HepG2 (cell line): ENCODE measurements around the gene TTC32. TPM values are rescaled to one million over a fixed set of nuclear protein-coding genes. Genes with fewer than 3 reads are reported as not detected.

Source experiments
- ATAC-seq: fragments of 200-7000 bp; cut with Tn5 transposase; 3 replicates; pipeline ENCODE4 v1.9.1; 2020; ENCODE audit warnings: mild to moderate bottlenecking, moderate library complexity
- BruUV-seq: library from RNA; stranded (reverse); fragments of 400-500 nt; replicated peaks from 2 replicates; lab custom pipeline; 2021; lab: Mats Ljungman, UMichigan
- CTCF ChIA-PET: fragments of 300-600 bp; formaldehyde crosslinking; extraction: SDS; loops from one replicate; lab custom pipeline; 2021; ENCODE audit warnings: low total read pairs, inconsistent platforms, low intra/inter-chr PET ratio; lab: Yijun Ruan, JAX
- POLR2A ChIA-PET: fragments of 350-600 bp; sonication (Branson Sonifier 250); formaldehyde crosslinking; loops from one replicate; lab custom pipeline; 2020; ENCODE audit warnings: antibody characterized with exemption, inconsistent platforms; lab: Yijun Ruan, JAX
- DNase-seq: peaks from one replicate; pipeline ENCODE4 v3.0.0-alpha.2; 2015; ENCODE audit warnings: low spot score
- FAIRE-seq: peaks from 3 replicates; lab custom pipeline; 2011; peaks lifted over from hg19 to GRCh38; lab: Jason Lieb, UNC
- H2AFZ ChIP-seq: one replicate; pipeline ENCODE4 v1.6.1; 2011; ENCODE audit warnings: low read length, inconsistent platforms
- H3K27ac ChIP-seq: fragments of 300-600 bp; 3 replicates; pipeline ENCODE4 v1.8.0; 2011; ENCODE audit warnings: mixed run types, mild to moderate bottlenecking, mixed read lengths, low read length, inconsistent platforms; ENCODE audit not compliant: insufficient read depth; ENCODE audit errors: extremely low read length
- H3K27me3 ChIP-seq, 2 experiments: fragments of 200-600 bp in 1 of 2; 2 replicates in 1 of 2; 3 replicates in 1 of 2; pipeline versions ENCODE4 v1.6.0 to v1.8.0; 2011; ENCODE audit warnings: low read length in 2 of 2, mild to moderate bottlenecking in 2 of 2, moderate library complexity in 2 of 2, inconsistent platforms in 1 of 2; ENCODE audit not compliant: insufficient read depth in 2 of 2, control insufficient read depth in 1 of 2
- H3K36me3 ChIP-seq, 2 experiments: fragments of 200-600 bp in 1 of 2; replicated peaks in 1 of 2; 2 replicates in 1 of 2; 3 replicates in 1 of 2; pipeline versions ENCODE4 v1.5.1 to v1.8.0; 2011; ENCODE audit warnings: low read length in 2 of 2, inconsistent platforms in 1 of 2; ENCODE audit not compliant: insufficient read depth in 2 of 2, control insufficient read depth in 1 of 2
- H3K4me1 ChIP-seq: 2 replicates; pipeline ENCODE4 v1.5.1; 2012; ENCODE audit warnings: low read length, inconsistent platforms; ENCODE audit not compliant: insufficient read depth
- H3K4me2 ChIP-seq: 2 replicates; pipeline ENCODE4 v1.6.0; 2011; ENCODE audit warnings: low read depth, low read length, inconsistent platforms
- H3K4me3 ChIP-seq, 3 experiments: fragments of 200-600 bp in 1 of 3; sonication (generic), shearing (Covaris generic) in 1 of 3; replicated peaks in 1 of 3; 2 replicates each; pipeline ENCODE4 v1.5.1; 2011 to 2016; ENCODE audit warnings: low read length in 3 of 3, inconsistent platforms in 2 of 3, low read depth in 2 of 3, mild to moderate bottlenecking in 2 of 3, control low read depth in 1 of 3, mixed read lengths in 1 of 3; ENCODE audit not compliant: insufficient read depth in 1 of 3
- H3K79me2 ChIP-seq: one replicate; pipeline ENCODE4 v1.6.1; 2011; ENCODE audit warnings: low read length, inconsistent platforms; ENCODE audit not compliant: insufficient read depth
- H3K9ac ChIP-seq: 2 replicates; pipeline ENCODE4 v1.6.0; 2011; ENCODE audit warnings: mild to moderate bottlenecking, low read depth, low read length, inconsistent platforms; ENCODE audit not compliant: insufficient read depth
- H3K9me3 ChIP-seq: 2 replicates; pipeline ENCODE4 v1.5.1; 2012; ENCODE audit warnings: mild to moderate bottlenecking, low read length
- H4K20me1 ChIP-seq: 2 replicates; pipeline ENCODE4 v1.6.0; 2011; ENCODE audit warnings: inconsistent platforms, mild to moderate bottlenecking, low read length, moderate library complexity; ENCODE audit not compliant: insufficient read depth
- AKAP8 ChIP-seq: sonication (generic); formaldehyde crosslinking; IDR thresholded peaks from 2 replicates; pipeline ENCODE4 v1.5.1; 2020; ENCODE audit warnings: mild to moderate bottlenecking, missing genetic modification reagents
- FOXC1 ChIP-seq: sonication (generic); formaldehyde crosslinking; IDR thresholded peaks from 2 replicates; pipeline ENCODE4 v1.8.0; 2022; ENCODE audit warnings: mild to moderate bottlenecking, missing genetic modification reagents, borderline replicate concordance
- HNRNPLL ChIP-seq: fragments of 200-400 bp; formaldehyde crosslinking; IDR thresholded peaks from 2 replicates; pipeline ENCODE4 v1.6.1; 2017; ENCODE audit warnings: mild to moderate bottlenecking, low read depth, low read length; ENCODE audit not compliant: poor library complexity, severe bottlenecking
- KAT2B ChIP-seq: fragments of 150-350 bp; IDR thresholded peaks from 2 replicates; pipeline ENCODE4 v1.6.1; 2014; ENCODE audit warnings: low read depth, low read length, borderline replicate concordance
- KLF11 ChIP-seq: IDR thresholded peaks from 2 replicates; pipeline ENCODE4 v1.6.1; 2016; ENCODE audit warnings: missing compliant biosample characterization
- MNT ChIP-seq: fragments of 450-650 bp; IDR thresholded peaks from 2 replicates; pipeline ENCODE4 v1.6.1; 2016
- SAP130 ChIP-seq: IDR thresholded peaks from 2 replicates; pipeline ENCODE4 v1.6.1; 2016; ENCODE audit warnings: low read depth
- SP1 ChIP-seq, 2 experiments: fragments of 450-650 bp in 1 of 2; sonication (generic) in 1 of 2; formaldehyde crosslinking in 1 of 2; IDR thresholded peaks; 2 replicates each; pipeline versions ENCODE4 v1.4.0 to v1.6.1; 2016 to 2020; ENCODE audit warnings: missing genetic modification reagents in 1 of 2
- STAG1 ChIP-seq: sonication (generic); formaldehyde crosslinking; IDR thresholded peaks from 2 replicates; pipeline ENCODE4 v1.4.0; 2020; ENCODE audit warnings: missing genetic modification reagents
- SUZ12 ChIP-seq: fragments of 150-350 bp; IDR thresholded peaks from 2 replicates; pipeline ENCODE4 v1.6.1; 2014; ENCODE audit warnings: low read depth, low read length
- TAF15 ChIP-seq: fragments of 200-400 bp; formaldehyde crosslinking; IDR thresholded peaks from one replicate; pipeline ENCODE4 v1.6.1; 2018; ENCODE audit warnings: mild to moderate bottlenecking, low read depth, low read length; ENCODE audit not compliant: poor library complexity, severe bottlenecking
- THYN1 ChIP-seq: sonication (generic); formaldehyde crosslinking; IDR thresholded peaks from 2 replicates; pipeline ENCODE4 v1.8.1; 2023; ENCODE audit warnings: low read depth, mild to moderate bottlenecking, moderate library complexity, missing genetic modification reagents, borderline replicate concordance
- ZFYVE20 ChIP-seq: sonication (generic); formaldehyde crosslinking; IDR thresholded peaks from 2 replicates; pipeline ENCODE4 v1.8.0; 2023; ENCODE audit warnings: low read depth, mild to moderate bottlenecking, moderate library complexity, missing genetic modification reagents, borderline replicate concordance
- ZKSCAN8 ChIP-seq: IDR thresholded peaks from 2 replicates; pipeline ENCODE4 v1.6.1; 2016; ENCODE audit warnings: borderline replicate concordance, missing genetic modification reagents, missing compliant biosample characterization
- ZMAT3 ChIP-seq: sonication (generic); formaldehyde crosslinking; conservative IDR thresholded peaks from 2 replicates; pipeline ENCODE4 v1.7.0; 2021; ENCODE audit warnings: missing genetic modification reagents
- WGBS: methylation state at CpG from one replicate; pipeline ENCODE4 v1.1.6; 2017; ENCODE audit warnings: low lambda C conversion rate; 5-methylcytosine and 5-hydroxymethylcytosine counted together
- in situ Hi-C: cut with HindIII; loops from 2 replicates; pipeline ENCODE4 v1.10.0; 2017; ENCODE audit warnings: low pct_unique_long_range_greater_than_20kb; ENCODE audit not compliant: extremely low pct_ligation_motif_present
- intact Hi-C: fragments of 100-400 bp; cut with micrococcal nuclease; formaldehyde crosslinking; loops from one replicate; pipeline ENCODE4 v1.10.0; 2022; ENCODE audit not compliant: unreplicated experiment
- polyA plus RNA-seq, 8 experiments: library from polyadenylated mRNA; depleted of rRNA in 3 of 8; stranded (reverse) in 7 of 8; unstranded in 1 of 8; fragments of >200 nt; fragmentation: Illumina TruSeq in 4 of 8; extraction: Trizol in 4 of 8; gene quantifications; 2 replicates each; pipeline versions ENCODE4 v1.2.1 to v1.2.3, GENCODE V29; 2011 to 2016; ENCODE audit warnings: low read depth in 4 of 8, missing spikeins in 1 of 8, mixed read lengths in 1 of 8; ENCODE audit not compliant: insufficient read depth in 1 of 8
- total RNA-seq, 5 experiments: library from RNA; depleted of rRNA; stranded (reverse); fragments of >200 nt; fragmentation: Illumina TruSeq; extraction: Trizol; gene quantifications; 2 replicates each; pipeline ENCODE4 v1.2.3, GENCODE V29; 2016; ENCODE audit warnings: low read depth in 1 of 5

Gene TTC32
- total and polyA plus RNA-seq, 2 of the 13 experiments (the other 11 are each of a cell fraction or from before 2014, with no cell fraction given) = 21.6 to 38.3 TPM

- POLR2A ChIA-PET = interaction anchor here (1.1 kb wide), 1 partner anchor 517 kb away, joined by 3 read pairs; no protein-coding TSS in a partner anchor
- H3K9me3 ChIP-seq = no peaks in the 10 kb centered on the region
- WGBS = 77% methylated on average over 11 of the region's 11 CpGs
- H3K27me3 ChIP-seq = peaks cover 2 to 14% of the 10 kb centered on the region in 2 experiments; a peak in 2 of 5 replicates
- in situ Hi-C loops (loop anchor here (5.0 to 10.0 kb wide), 3 partner anchors 507 to 1342 kb away; partner anchors contain the start of gene OSR1), intact Hi-C loops (loop anchor here (10.0 kb wide), 1 partner anchor 1430 kb away; no protein-coding TSS in a partner anchor)
- TF ChIP-seq HNRNPLL (no peak), MNT (peak; percentile 77)
- no peak overlapping the region for H2AFZ ChIP-seq
- ATAC-seq = no peak
- no peak overlapping the region; the same call in 1 of the 2 replicates for H3K4me2 ChIP-seq
- no peaks in the 10 kb centered on the region for H3K36me3 ChIP-seq
- H3K27ac ChIP-seq = no peak overlapping the region
- no peaks in the 10 kb centered on the region for H3K79me2 ChIP-seq
- DNase-seq = no peak
- BruUV-seq = no TSS peak
- no peak overlapping the region for H3K9ac ChIP-seq
- FAIRE-seq = no peak
- H4K20me1 ChIP-seq = no peaks in the 10 kb centered on the region
- H3K4me1 ChIP-seq = peaks cover 39% of the 10 kb centered on the region
- H3K4me3 ChIP-seq = no peak overlapping the region
- CTCF ChIA-PET = interaction anchor here (1.8 to 2.1 kb wide), 2 partner anchors 1344 to 1429 kb away, joined by 6 to 14 read pairs; no protein-coding TSS in a partner anchor
Measured at GRCh38 chr2:19864381-19864780, 37.4 kb downstream of the TTC32 start.

GRCh38 chr2:19863303-19864041 lies 38.3 kb downstream of the TTC32 start:
- ChIA-PET CTCF (interaction anchor here (0.7 to 2.5 kb wide), 9 partner anchors 94 to 1476 kb away, joined by 4 to 19 read pairs (median 6); no protein-coding TSS in a partner anchor), POLR2A (no interaction called here)
- Histone ChIP-seq H3K79me2 (no peaks in the 10 kb centered on the region), H3K9ac (peak overlapping the region; percentile 58), H3K36me3 (no peaks in the 10 kb centered on the region), H3K27ac (peak overlapping the region; percentile 26), H3K4me2 (peak overlapping the region; percentile 86), H2AFZ (peak overlapping the region; percentile 88), H3K27me3 (peaks cover 2 to 18% of the 10 kb centered on the region in 2 experiments; a peak in 3 of 5 replicates), H3K9me3 (no peaks in the 10 kb centered on the region), H3K4me3 (peak overlapping the region; percentile 46 to 77 (median 57)), H3K4me1 (peaks cover 36% of the 10 kb centered on the region), H4K20me1 (no peaks in the 10 kb centered on the region)
- peak; percentile 76 for DNase-seq
- intact Hi-C loops (loop anchor here (1.0 to 10.0 kb wide), 9 partner anchors 37 to 1476 kb away; partner anchors contain the start of gene TTC32), in situ Hi-C loops (loop anchor here (5.0 to 10.0 kb wide), 3 partner anchors 506 to 1341 kb away; partner anchors contain the start of gene OSR1)
- WGBS = 11% methylated on average over 18 of the region's 33 CpGs
- FAIRE-seq = peak; percentile 55
- peak; percentile 96 for ATAC-seq
- no TSS peak for BruUV-seq
- TF ChIP-seq ZMAT3 (CRISPR knock-in tag) = no peak
- TF ChIP-seq ZKSCAN8 = peak; percentile 87; the same call in 1 of the 2 replicates
- peak; percentile 60; the same call in 1 of the 2 replicates for TF ChIP-seq KLF11 (CRISPR knock-in tag)
- peak; percentile 100 for TF ChIP-seq STAG1 (CRISPR knock-in tag)
- peak; percentile 23 for TF ChIP-seq TAF15
- no peak for TF ChIP-seq KAT2B
- TF ChIP-seq SAP130 (CRISPR knock-in tag) = peak; percentile 33; the same call in 1 of the 2 replicates
- no peak for TF ChIP-seq THYN1 (CRISPR knock-in tag)
- TF ChIP-seq AKAP8 (CRISPR knock-in tag) = 0 out of 2 replicates have a peak, but pooled peaks have one; percentile 51
- no peak for TF ChIP-seq SUZ12
- no peak for TF ChIP-seq ZFYVE20 (CRISPR knock-in tag)
- peak; percentile 91; the same call in 1 of the 2 replicates for TF ChIP-seq FOXC1 (CRISPR knock-in tag)
- no peak for TF ChIP-seq SP1 (IDR thresholded peaks at IDR 0.05)
- no peak for TF ChIP-seq SP1 (CRISPR knock-in tag; IDR thresholded peaks at IDR 0.05)
